Endometrial microvascular endothelial cells (primary cell): ENCODE results near the gene LGALS8. TPM values are rescaled to one million over a fixed set of nuclear protein-coding genes. Genes with fewer than 3 reads are reported as not detected.
"Not testable (repeated sequence)": the region's sequence is repeated elsewhere in the genome, so short reads cannot be mapped to it uniquely, and the experiment has no call there.

Experiments
- in situ Hi-C: cut with HindIII; loops from 2 replicates; pipeline ENCODE4 v1.10.0; 2017; ENCODE audit warnings: low sequenced_read_pairs, low pct_unique_long_range_greater_than_20kb; ENCODE audit errors: inconsistent ontology term
- total RNA-seq: library from RNA; depleted of rRNA; stranded (reverse); fragments of >200 nt; gene quantifications from one replicate; pipeline ENCODE4 v1.2.3, GENCODE V29; 2015; ENCODE audit errors: inconsistent ontology term

LGALS8 gene
- total RNA-seq, 1 donor from 2014 or later, result 70.7 TPM

GRCh38 chr1:236504338-236504737, 19.4 kb upstream of the LGALS8 start:
- in situ Hi-C loops, result not testable (repeated sequence)

- in situ Hi-C loops, result no loop called here
Measured at GRCh38 chr1:236507022-236507700, 16.6 kb upstream of the LGALS8 start.

- in situ Hi-C loops, result no loop called here
Measured at GRCh38 chr1:236508593-236509027, 15.2 kb upstream of the LGALS8 start.

- in situ Hi-C loops, result no loop called here
Measured at GRCh38 chr1:236509203-236509602, 14.6 kb upstream of the LGALS8 start.

GRCh38 chr1:236509647-236510401, 14.0 kb upstream of the LGALS8 start:
- in situ Hi-C loops, result no loop called here

- in situ Hi-C loops, result no loop called here
Measured at GRCh38 chr1:236511735-236512418, 11.9 kb upstream of the LGALS8 start.

- in situ Hi-C loops, result no loop called here
Measured at GRCh38 chr1:236514703-236515442, 8.9 kb upstream of the LGALS8 start.

GRCh38 chr1:236515443-236515958, 8.3 kb upstream of the LGALS8 start:
- in situ Hi-C loops, result no loop called here

- in situ Hi-C loops, result no loop called here
Measured at GRCh38 chr1:236516929-236517704, 6.7 kb upstream of the LGALS8 start.

- in situ Hi-C loops, result no loop called here
Measured at GRCh38 chr1:236518322-236518721, 5.5 kb upstream of the LGALS8 start.

- in situ Hi-C loops, result no loop called here
Measured at GRCh38 chr1:236520445-236521005, 3.3 kb upstream of the LGALS8 start.

- in situ Hi-C loops, result no loop called here
Measured at GRCh38 chr1:236522937-236523703, 662 bp upstream of the LGALS8 start.

- in situ Hi-C loops, result no loop called here
Measured at GRCh38 chr1:236524142-236524894, 536 bp downstream of the LGALS8 start.

- in situ Hi-C loops, result no loop called here
Measured at GRCh38 chr1:236524895-236525184, 1.1 kb downstream of the LGALS8 start.

GRCh38 chr1:236526079-236526478, 2.3 kb downstream of the LGALS8 start:
- in situ Hi-C loops, result no loop called here

- in situ Hi-C loops, result no loop called here
Measured at GRCh38 chr1:236530286-236530685, 6.5 kb downstream of the LGALS8 start.

- in situ Hi-C loops, result no loop called here
Measured at GRCh38 chr1:236530959-236531358, 7.2 kb downstream of the LGALS8 start.
